ENCODE results near the gene ASPN. TPM values are rescaled to one million over a fixed set of nuclear protein-coding genes. Genes with fewer than 3 reads are reported as not detected.

The ASPN gene
- total RNA-seq, 1 donor from 2014 or later: 43.5 TPM

GRCh38 chr9:92527291-92527828, 45.1 kb upstream of the ASPN start:
- intact Hi-C loops (cut with DNase I): no loop called here
- H3K4me3 ChIP-seq: no peak overlapping the region
- peak overlapping the region in 1 of 2 donors; percentile 11 for H3K27ac ChIP-seq
- H3K4me1 ChIP-seq: no peaks in the 10 kb centered on the region
- peaks cover 0 to under 1% of the 10 kb centered on the region in 2 donors for H3K36me3 ChIP-seq
- no peaks in the 10 kb centered on the region for H3K27me3 ChIP-seq
- TF ChIP-seq, protein P1, sequence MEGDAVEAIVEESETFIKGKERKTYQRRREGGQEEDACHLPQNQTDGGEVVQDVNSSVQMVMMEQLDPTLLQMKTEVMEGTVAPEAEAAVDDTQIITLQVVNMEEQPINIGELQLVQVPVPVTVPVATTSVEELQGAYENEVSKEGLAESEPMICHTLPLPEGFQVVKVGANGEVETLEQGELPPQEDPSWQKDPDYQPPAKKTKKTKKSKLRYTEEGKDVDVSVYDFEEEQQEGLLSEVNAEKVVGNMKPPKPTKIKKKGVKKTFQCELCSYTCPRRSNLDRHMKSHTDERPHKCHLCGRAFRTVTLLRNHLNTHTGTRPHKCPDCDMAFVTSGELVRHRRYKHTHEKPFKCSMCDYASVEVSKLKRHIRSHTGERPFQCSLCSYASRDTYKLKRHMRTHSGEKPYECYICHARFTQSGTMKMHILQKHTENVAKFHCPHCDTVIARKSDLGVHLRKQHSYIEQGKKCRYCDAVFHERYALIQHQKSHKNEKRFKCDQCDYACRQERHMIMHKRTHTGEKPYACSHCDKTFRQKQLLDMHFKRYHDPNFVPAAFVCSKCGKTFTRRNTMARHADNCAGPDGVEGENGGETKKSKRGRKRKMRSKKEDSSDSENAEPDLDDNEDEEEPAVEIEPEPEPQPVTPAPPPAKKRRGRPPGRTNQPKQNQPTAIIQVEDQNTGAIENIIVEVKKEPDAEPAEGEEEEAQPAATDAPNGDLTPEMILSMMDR (IDR thresholded peaks at IDR 0.05): no peak
- H3K9me3 ChIP-seq: peaks cover 0 to 24% of the 10 kb centered on the region in 2 donors
- DNase-seq (ENCODE audit: low spot score in 2 of 2): no peak

- intact Hi-C loops (cut with DNase I): no loop called here
- TF ChIP-seq, protein P1 (IDR thresholded peaks at IDR 0.05): no peak
- DNase-seq (ENCODE audit: low spot score in 2 of 2): no peak
- no peak overlapping the region for H3K4me3 ChIP-seq
- H3K4me1 ChIP-seq: no peaks in the 10 kb centered on the region
- no peak overlapping the region for H3K27ac ChIP-seq
- peaks cover 0 to 5% of the 10 kb centered on the region in 2 donors for H3K9me3 ChIP-seq
- no peaks in the 10 kb centered on the region for H3K27me3 ChIP-seq
- H3K36me3 ChIP-seq: peaks cover 0 to 10% of the 10 kb centered on the region in 2 donors
Observed at GRCh38 chr9:92525306-92525705, 43.0 kb upstream of the ASPN start.

DNA sequence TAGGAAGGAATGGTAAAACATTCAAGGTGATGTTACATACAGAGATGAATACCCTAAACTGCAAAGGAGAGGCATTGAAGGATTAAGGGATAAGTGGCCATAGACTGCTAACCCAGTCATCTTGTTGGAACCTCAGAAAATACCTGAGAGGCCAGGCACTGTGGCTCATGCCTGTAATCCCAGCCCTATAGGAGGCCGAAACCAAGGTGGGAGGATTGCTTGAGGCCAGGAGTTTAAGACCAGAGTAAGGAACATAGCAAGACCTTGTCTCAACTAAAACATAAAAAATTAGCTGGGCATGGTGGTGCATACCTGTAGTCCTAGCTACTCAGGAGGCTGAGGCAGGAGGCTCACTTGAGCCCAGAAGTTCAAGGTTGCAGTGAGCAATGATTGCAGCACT, 42.6 kb upstream of the ASPN start:
- intact Hi-C loops (cut with DNase I): no loop called here
- no peak overlapping the region for H3K4me3 ChIP-seq
- H3K9me3 ChIP-seq: peaks cover 0 to under 1% of the 10 kb centered on the region in 2 donors
- no peak for DNase-seq (ENCODE audit: low spot score in 2 of 2)
- peaks cover 0 to 14% of the 10 kb centered on the region in 2 donors for H3K36me3 ChIP-seq
- TF ChIP-seq, protein P1 (IDR thresholded peaks at IDR 0.05): no peak
- no peaks in the 10 kb centered on the region for H3K4me1 ChIP-seq
- H3K27me3 ChIP-seq: no peaks in the 10 kb centered on the region
- H3K27ac ChIP-seq: peak overlapping the region in 1 of 2 donors; percentile 16

- intact Hi-C loops (cut with DNase I): no loop called here
- Histone ChIP-seq H3K36me3 (peaks cover 0 to 24% of the 10 kb centered on the region in 2 donors), H3K4me3 (no peak overlapping the region), H3K27ac (no peak overlapping the region), H3K9me3 (no peaks in the 10 kb centered on the region), H3K4me1 (no peaks in the 10 kb centered on the region), H3K27me3 (no peaks in the 10 kb centered on the region)
- DNase-seq (ENCODE audit: low spot score in 2 of 2): no peak
- TF ChIP-seq, protein P1 (IDR thresholded peaks at IDR 0.05): no peak
Observed at GRCh38 chr9:92522983-92523970, 41.0 kb upstream of the ASPN start.

GRCh38 chr9:92520837-92521236, 38.5 kb upstream of the ASPN start:
- no peaks in the 10 kb centered on the region for H3K9me3 ChIP-seq
- no peaks in the 10 kb centered on the region for H3K27me3 ChIP-seq
- no peak for DNase-seq (ENCODE audit: low spot score in 2 of 2)
- H3K4me1 ChIP-seq: no peaks in the 10 kb centered on the region
- intact Hi-C loops (cut with DNase I): no loop called here
- H3K27ac ChIP-seq: no peak overlapping the region
- TF ChIP-seq, protein P1 (IDR thresholded peaks at IDR 0.05): no peak
- peaks cover 8 to 29% of the 10 kb centered on the region in 2 donors for H3K36me3 ChIP-seq
- no peak overlapping the region for H3K4me3 ChIP-seq

Measured in ascending aorta (tissue), 2 donors.